GM12865 (cell line): ENCODE results near the gene TBC1D2B.

ENCODE experiments used
- DNase-seq: peaks from one replicate; pipeline ENCODE4 v3.0.0; 2010; ENCODE audit warnings: low read depth
- H3K4me3 ChIP-seq: 2 replicates; pipeline ENCODE4 v1.5.1; 2011; ENCODE audit warnings: mild to moderate bottlenecking, low read depth, low read length, control low read depth
- TF ChIP-seq, protein P1 (sequence below): IDR thresholded peaks from 2 replicates; pipeline ENCODE4 v1.5.1; 2011; ENCODE audit warnings: low read length, control low read depth, low read depth, inconsistent platforms; ENCODE audit not compliant: insufficient read depth; ENCODE audit errors: missing control alignments

The TBC1D2B gene

DNA sequence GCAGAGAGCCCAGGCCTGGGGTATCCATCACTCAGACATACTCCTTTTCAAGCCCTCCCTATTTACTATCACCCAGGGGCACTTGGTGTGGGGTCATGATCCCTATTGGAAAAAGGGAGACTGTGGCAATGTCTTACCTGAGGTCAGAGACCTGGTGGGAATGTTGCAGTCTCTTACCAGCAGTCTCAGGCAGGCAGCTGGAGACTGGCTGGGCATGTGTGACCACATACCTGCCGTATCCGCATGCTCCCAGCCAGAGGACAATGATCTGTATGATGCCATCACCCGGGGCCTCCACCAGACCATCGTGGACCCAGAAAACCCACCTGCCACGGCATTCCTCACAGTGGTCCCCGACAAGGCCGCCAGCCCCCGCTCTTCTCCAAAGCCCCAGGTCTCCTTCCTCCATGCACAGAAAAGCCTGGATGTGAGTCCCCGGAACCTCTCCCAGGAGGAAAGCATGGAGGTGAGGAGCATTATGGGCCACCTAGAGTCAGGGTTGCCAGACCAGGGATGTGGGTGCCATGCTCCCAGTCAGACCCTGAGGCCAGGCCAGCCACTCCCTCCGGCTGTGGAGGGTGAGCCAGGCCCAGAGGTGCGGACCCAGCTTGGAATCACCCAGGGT, 20.7 kb upstream of the TBC1D2B start:
- no peak overlapping the region for H3K4me3 ChIP-seq
- TF ChIP-seq, protein P1, sequence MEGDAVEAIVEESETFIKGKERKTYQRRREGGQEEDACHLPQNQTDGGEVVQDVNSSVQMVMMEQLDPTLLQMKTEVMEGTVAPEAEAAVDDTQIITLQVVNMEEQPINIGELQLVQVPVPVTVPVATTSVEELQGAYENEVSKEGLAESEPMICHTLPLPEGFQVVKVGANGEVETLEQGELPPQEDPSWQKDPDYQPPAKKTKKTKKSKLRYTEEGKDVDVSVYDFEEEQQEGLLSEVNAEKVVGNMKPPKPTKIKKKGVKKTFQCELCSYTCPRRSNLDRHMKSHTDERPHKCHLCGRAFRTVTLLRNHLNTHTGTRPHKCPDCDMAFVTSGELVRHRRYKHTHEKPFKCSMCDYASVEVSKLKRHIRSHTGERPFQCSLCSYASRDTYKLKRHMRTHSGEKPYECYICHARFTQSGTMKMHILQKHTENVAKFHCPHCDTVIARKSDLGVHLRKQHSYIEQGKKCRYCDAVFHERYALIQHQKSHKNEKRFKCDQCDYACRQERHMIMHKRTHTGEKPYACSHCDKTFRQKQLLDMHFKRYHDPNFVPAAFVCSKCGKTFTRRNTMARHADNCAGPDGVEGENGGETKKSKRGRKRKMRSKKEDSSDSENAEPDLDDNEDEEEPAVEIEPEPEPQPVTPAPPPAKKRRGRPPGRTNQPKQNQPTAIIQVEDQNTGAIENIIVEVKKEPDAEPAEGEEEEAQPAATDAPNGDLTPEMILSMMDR, result no peak
- no peak for DNase-seq

DNA sequence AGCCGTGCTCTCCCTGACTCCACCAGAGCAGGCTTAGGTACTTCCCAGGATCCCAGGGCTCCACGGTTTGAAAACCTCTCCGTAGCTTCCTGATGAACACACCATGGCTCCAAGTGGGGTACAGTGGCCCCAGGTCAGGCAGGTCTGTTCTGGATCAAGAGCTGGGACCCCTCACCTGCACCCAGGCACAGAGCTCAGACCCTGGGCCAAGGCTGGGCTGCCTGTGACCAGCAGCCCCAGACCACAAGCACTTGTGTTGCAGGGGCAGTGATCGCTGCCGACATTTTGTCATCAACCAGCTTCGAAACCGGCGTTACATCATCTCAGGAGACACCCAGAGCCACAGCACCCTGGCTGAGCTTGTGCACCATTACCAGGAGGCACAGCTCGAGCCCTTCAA, 20.2 kb upstream of the TBC1D2B start:
- TF ChIP-seq, protein P1, result no peak
- H3K4me3 ChIP-seq, result no peak overlapping the region
- no peak for DNase-seq

DNA sequence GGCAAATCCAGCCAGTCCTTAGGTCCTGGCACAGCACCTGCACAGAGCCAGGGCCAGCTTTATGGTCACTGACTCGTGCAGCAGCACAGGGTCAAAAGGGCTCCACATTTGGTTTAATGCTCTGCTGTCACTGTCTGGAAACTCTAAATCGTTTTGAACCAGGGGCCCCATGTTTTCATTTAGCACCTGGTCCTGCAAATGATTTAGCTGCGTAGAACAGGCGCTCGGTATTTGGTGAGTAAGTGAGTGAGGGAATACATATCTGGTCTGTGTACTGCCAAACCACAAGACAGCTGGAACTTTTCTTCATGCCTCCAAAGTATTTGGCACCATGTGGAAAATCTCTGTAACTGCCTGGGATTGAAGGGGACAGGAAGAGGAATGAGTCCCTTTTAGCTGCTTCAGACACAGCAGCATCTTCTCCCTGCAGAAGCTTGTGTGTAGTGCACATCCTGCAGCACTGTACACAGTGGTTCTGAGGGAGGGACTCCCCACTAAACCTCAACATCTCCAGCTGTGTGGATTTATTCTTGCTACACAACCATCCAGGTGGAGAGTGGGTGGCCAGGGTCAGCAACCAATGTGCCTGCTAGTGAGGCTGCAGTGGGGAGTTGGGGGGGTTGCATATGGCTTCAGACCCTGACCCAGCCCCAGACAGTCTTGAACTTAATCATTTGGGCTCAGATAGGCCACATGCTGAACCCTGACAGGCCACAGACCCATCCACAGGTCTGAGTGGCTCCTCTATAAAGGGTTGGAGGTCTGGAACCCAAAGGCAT, 15.9 kb upstream of the TBC1D2B start:
- H3K4me3 ChIP-seq, result no peak overlapping the region
- TF ChIP-seq, protein P1, result no peak
- DNase-seq, result no peak

DNA sequence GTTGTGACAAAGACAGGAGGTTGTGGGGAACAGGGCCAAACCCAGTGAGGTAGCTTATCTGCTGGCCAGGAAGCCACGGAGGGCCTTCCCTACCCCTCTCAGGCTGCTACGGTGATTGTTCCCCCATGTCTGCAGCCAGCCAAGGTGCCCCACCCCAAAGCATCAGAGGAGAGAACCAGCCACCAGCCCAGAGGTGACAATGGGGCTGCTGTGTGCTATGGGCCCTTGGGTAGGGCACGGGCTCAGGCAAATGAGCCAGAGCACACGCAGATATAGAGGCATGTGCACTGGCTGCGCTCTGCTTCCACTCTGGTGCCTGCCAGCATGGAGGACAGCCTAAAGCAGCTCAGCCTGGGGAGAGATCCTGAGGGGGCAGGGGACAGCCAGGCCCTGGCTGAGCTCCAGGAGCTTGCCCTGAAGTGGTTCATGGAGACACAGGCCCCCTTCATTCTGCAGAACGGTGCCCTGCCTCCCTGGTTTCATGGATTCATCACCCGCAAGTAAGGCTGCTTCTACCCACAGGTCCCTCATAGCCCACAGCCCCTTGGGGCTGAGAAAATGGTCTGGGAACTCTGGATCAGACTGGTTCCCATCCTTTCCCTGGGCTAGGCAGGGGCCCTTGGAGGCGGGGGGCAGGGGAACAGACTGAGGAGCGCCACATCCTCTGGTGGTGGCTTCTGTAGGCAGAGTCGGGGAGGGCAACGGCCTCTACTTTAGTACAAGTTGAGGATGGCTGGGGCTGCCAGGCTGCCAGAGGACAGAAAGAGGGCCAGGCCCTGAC, 14.9 kb upstream of the TBC1D2B start, which contains the start of gene SH2D7:
TSS of gene SH2D7 (plus strand) at position 301 of the 781 bp plus-strand sequence. CDS start at position 325, 24 bp downstream.
- DNase-seq, result no peak
- TF ChIP-seq, protein P1, result no peak
- H3K4me3 ChIP-seq, result no peak within 1 kb of the TSS

- DNase-seq, result no peak
- TF ChIP-seq, protein P1, result no peak
- no peak overlapping the region for H3K4me3 ChIP-seq
Measured at GRCh38 chr15:78090422-78091063, 13.0 kb upstream of the TBC1D2B start.

- DNase-seq, result no peak
- no peak overlapping the region for H3K4me3 ChIP-seq
- TF ChIP-seq, protein P1, result no peak
Measured at GRCh38 chr15:78088773-78089080, 11.2 kb upstream of the TBC1D2B start.
